Measurements from ENCODE around the gene OFD1.
A peak's percentile ranks its signal among the peaks of the same experiment; 100 is the strongest.

OFD1 gene

DNA sequence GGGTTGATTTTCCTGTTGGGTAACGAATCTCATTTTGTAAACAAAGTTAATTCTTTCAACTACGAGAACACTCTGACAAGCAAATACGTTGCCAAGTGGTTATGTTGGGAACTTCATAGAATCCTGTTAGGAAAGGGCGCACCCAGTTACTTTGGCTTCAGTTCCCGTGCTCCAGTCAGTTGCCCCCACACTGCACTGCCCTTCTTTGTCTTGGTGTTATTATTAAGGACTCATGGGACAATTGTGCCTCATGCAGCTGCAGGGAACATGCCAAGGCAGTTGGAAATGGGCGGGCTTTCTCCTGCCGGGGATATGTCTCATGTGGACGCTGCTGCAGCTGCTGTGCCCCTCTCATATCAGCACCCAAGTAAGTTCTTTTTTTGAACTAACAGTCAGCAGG, 28.9 kb downstream of the OFD1 start:
- no peak overlapping the region for H3K4me3 ChIP-seq (ENCODE audit: low read depth, low read length)
- no peak overlapping the region for H2AFZ ChIP-seq
- no peaks in the 10 kb centered on the region for H3K9me3 ChIP-seq (ENCODE audit: control insufficient read depth, low read length)
- no peaks in the 10 kb centered on the region for H3K4me1 ChIP-seq
- no peak overlapping the region for H3K9ac ChIP-seq
- H3K27ac ChIP-seq: no peak overlapping the region
- no peaks in the 10 kb centered on the region for H3K27me3 ChIP-seq (ENCODE audit: control insufficient read depth, insufficient read depth, low read length)
- no peak for TF ChIP-seq CTCF (IDR thresholded peaks at IDR 0.05)
- no peak overlapping the region for H3K4me2 ChIP-seq (ENCODE audit: low read length)
- H3K79me2 ChIP-seq: no peaks in the 10 kb centered on the region
- no peaks in the 10 kb centered on the region for H3K36me3 ChIP-seq (ENCODE audit: control insufficient read depth, insufficient read depth, low read length)

DNA sequence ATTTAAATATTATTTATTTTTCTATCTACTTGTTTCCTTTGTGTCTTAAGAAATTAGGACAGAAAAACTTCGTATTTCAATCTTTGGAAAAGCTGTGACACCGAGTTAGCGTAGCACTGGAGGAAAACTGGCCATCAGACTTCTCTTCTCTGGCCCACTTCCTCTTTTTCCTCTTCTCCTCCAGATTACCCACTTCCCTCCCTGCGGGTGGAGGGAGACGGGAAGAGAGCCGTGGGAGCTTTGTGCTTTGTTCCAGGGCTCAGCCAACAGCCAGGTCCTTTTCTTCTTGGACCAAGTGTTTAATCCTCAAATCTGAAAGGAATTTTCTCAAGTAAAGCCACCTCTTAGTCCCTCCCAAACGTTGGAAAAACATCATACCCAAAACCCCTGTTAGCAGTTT, 29.7 kb downstream of the OFD1 start:
- Histone ChIP-seq H3K27ac (peak overlapping the region; percentile 4), H3K9me3 (ENCODE audit: control insufficient read depth, low read length) (no peaks in the 10 kb centered on the region), H3K4me1 (no peaks in the 10 kb centered on the region), H3K9ac (no peak overlapping the region), H3K4me3 (ENCODE audit: low read depth, low read length) (no peak overlapping the region), H2AFZ (no peak overlapping the region), H3K27me3 (ENCODE audit: control insufficient read depth, insufficient read depth, low read length) (no peaks in the 10 kb centered on the region), H3K4me2 (ENCODE audit: low read length) (no peak overlapping the region), H3K36me3 (ENCODE audit: control insufficient read depth, insufficient read depth, low read length) (no peaks in the 10 kb centered on the region), H3K79me2 (no peaks in the 10 kb centered on the region)
- no peak for TF ChIP-seq CTCF (IDR thresholded peaks at IDR 0.05)

DNA sequence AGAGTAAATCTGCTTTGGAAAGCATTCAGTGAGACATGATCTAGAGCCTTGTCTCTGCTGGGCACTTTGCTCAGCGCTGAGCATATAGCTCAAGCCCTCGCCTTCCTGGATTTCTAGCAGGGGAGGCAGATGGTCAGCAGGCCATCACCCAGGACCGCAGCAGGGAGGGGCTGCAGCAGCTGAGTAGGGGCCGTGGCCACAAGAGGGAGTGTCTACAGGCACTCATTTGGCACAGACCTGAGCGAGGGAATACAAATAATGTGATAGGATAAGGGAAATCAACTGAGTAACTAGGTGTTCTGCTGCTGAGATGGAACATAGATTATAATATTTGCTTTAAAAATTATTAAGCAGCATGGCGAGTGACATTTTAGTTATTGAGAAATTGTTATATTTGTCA, 30.2 kb downstream of the OFD1 start:
- Histone ChIP-seq H3K9me3 (ENCODE audit: control insufficient read depth, low read length) (no peaks in the 10 kb centered on the region), H3K4me3 (ENCODE audit: low read depth, low read length) (no peak overlapping the region), H3K36me3 (ENCODE audit: control insufficient read depth, insufficient read depth, low read length) (no peaks in the 10 kb centered on the region), H3K27ac (peak overlapping the region; percentile 4), H3K79me2 (no peaks in the 10 kb centered on the region), H3K4me1 (no peaks in the 10 kb centered on the region), H3K9ac (no peak overlapping the region), H3K27me3 (ENCODE audit: control insufficient read depth, insufficient read depth, low read length) (no peaks in the 10 kb centered on the region), H3K4me2 (ENCODE audit: low read length) (no peak overlapping the region), H2AFZ (no peak overlapping the region)
- TF ChIP-seq CTCF (IDR thresholded peaks at IDR 0.05): no peak

DNA sequence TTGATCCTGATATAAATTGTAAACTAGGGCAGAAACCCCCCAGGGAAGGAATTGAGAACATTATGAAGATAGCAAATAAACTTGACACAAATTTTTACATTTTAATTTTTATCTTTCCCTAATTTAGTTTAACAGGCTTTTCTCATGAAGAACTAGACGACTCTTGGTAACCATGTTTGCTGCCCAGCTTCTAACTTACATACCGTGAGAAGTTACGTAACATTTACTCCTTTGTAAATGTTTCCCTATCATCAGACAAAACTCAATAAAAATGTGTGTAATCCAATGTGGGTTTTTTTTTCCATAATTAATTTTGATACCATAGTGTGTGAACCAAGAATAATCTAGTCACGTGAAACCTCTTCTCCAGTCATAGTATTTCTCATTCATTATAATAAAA, 34.4 kb downstream of the OFD1 start:
- no peak overlapping the region for H3K9ac ChIP-seq
- H3K27me3 ChIP-seq (ENCODE audit: control insufficient read depth, insufficient read depth, low read length): no peaks in the 10 kb centered on the region
- no peaks in the 10 kb centered on the region for H3K4me1 ChIP-seq
- H3K36me3 ChIP-seq (ENCODE audit: control insufficient read depth, insufficient read depth, low read length): no peaks in the 10 kb centered on the region
- no peak for TF ChIP-seq CTCF (IDR thresholded peaks at IDR 0.05)
- no peak overlapping the region for H3K4me3 ChIP-seq (ENCODE audit: low read depth, low read length)
- H3K4me2 ChIP-seq (ENCODE audit: low read length): no peak overlapping the region
- H3K79me2 ChIP-seq: no peaks in the 10 kb centered on the region
- H3K27ac ChIP-seq: no peak overlapping the region
- H3K9me3 ChIP-seq (ENCODE audit: control insufficient read depth, low read length): no peaks in the 10 kb centered on the region
- H2AFZ ChIP-seq: no peak overlapping the region

GRCh38 chrX:13770013-13770535, 35.5 kb downstream of the OFD1 start:
- Histone ChIP-seq H2AFZ (no peak overlapping the region), H3K36me3 (ENCODE audit: control insufficient read depth, insufficient read depth, low read length) (no peaks in the 10 kb centered on the region), H3K9me3 (ENCODE audit: control insufficient read depth, low read length) (no peaks in the 10 kb centered on the region), H3K4me2 (ENCODE audit: low read length) (no peak overlapping the region), H3K79me2 (no peaks in the 10 kb centered on the region), H3K27me3 (ENCODE audit: control insufficient read depth, insufficient read depth, low read length) (no peaks in the 10 kb centered on the region), H3K4me3 (ENCODE audit: low read depth, low read length) (no peak overlapping the region), H3K9ac (no peak overlapping the region), H3K4me1 (no peaks in the 10 kb centered on the region), H3K27ac (no peak overlapping the region)
- TF ChIP-seq CTCF (IDR thresholded peaks at IDR 0.05): no peak

All from parathyroid adenoma (tissue), 2 donors.